Femur (tissue), 1 donor: ENCODE measurements around the gene GPA33.
"Not testable (repeated sequence)": the region's sequence is repeated elsewhere in the genome, so short reads cannot be mapped to it uniquely, and the experiment has no call there.

Experiments used
- DNase-seq: peaks from one replicate; pipeline ENCODE4 v3.0.0-alpha.2; 2017

Gene GPA33

GRCh38 chr1:167054531-167054930, 35.6 kb downstream of the GPA33 start:
- no peak for DNase-seq

DNA sequence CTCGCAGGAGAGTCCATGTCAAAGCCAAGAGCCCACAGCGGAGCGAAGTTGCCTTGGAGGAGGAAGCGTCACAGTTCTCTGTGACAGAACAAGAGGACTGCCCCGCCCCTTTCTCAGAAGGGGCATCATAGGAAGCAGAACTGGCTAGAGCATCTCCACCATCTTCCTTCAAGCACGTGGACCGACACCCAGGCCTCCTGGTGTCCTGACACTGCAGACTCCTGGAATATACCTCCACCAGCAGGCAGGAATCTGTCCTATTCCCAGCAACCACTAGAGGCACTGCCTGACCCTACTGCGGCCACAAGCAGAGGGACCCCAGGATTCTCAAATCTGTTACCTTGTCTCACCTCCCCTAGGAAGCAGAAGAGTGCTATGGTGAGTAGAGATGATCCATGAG, 37.8 kb downstream of the GPA33 start:
- DNase-seq: no peak

DNA sequence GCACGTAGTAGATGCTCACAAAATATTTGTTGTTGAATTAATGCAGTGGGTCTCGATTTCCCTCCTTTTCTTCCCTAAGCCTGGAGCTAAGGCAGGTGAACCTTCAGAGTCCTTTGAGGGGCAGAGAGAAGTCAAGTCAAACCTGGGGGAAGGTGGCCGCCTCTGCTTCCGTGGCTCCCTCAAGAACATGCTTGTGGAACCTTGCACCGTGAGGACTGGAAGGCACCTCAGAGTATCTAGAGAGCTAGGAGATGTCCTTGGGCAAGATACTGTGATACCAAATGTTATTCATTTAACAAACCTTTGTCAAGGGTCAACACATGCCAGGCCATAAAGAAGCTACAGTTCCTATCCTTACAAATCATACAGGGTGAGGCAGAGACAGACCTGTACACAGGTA, 38.3 kb downstream of the GPA33 start:
- no peak for DNase-seq

GRCh38 chr1:167043752-167044488, 46.3 kb downstream of the GPA33 start:
- peak; percentile 76 for DNase-seq

GRCh38 chr1:167033646-167034045, 56.5 kb downstream of the GPA33 start:
- no peak for DNase-seq

GRCh38 chr1:167029553-167029952, 60.6 kb downstream of the GPA33 start:
- not testable (repeated sequence) for DNase-seq

DNA sequence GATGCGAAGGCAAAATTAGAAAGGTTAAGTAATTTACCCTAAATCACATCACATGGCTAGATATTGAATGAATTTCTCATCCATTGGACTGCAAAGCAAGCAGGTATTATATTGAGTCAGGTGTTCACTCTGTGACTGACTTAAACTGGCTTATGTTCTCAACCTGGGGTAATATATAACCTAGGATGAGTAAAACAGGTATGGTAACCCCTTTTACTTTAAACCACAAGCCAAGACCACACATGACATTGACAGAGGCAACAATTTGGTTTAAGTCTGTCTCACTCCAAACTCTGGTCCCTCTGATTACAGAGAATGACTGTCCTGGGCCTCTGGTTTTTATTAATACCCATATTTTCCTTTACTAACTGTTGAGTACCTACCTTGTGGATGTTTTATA, 67.8 kb downstream of the GPA33 start:
- no peak for DNase-seq

DNA sequence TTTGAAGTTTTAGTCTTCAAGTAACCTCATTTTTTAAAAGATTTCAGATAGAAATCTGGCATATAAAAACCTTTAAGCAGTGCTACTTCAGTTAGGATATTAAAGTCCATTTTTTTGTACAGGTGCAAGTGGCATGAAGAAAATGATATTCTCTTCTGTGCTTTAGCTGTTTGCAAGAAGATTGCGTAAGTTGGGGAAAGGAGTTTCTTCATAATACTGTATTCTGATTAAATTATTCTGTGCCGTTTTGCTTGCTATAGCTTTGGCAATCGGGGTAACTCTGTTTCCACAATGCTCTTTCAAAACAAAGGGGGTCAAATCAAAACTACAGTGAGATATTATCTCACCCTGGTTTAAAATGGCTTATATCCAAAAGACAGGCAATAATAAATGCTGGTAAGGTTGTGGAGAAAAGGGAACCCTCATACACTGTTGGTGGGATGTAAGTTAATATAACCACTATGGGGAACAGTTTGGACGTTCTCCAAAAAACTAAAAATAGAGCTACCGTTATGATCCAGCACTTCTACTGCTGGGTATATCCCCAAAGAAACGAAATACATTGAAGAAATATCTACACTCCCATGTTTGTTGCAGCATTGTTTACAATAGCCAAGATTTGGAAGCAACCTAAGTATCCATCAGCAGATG, 74.0 kb downstream of the GPA33 start:
- DNase-seq: no peak

- DNase-seq: no peak
Observed at GRCh38 chr1:167013108-167013929, 76.9 kb downstream of the GPA33 start.

DNA sequence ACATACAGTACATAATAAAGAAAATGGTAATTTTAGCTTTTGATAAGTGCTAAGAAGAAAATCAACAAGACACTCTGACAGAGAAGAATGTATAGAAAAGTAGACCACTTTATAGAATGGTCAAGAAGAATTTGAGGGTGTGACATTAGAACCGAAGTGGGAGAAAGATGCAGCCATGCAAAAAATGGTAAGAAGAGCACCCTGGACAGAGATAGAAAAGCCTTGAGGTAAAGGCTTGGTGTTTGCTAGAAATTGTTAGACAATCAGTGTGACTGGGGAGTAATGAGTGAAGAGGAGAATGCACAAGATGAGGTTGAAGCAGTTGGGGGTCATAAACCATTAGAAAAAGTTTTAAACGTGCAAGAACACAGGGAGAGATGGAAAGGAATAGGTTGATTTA, 77.6 kb downstream of the GPA33 start:
- DNase-seq: no peak

DNA sequence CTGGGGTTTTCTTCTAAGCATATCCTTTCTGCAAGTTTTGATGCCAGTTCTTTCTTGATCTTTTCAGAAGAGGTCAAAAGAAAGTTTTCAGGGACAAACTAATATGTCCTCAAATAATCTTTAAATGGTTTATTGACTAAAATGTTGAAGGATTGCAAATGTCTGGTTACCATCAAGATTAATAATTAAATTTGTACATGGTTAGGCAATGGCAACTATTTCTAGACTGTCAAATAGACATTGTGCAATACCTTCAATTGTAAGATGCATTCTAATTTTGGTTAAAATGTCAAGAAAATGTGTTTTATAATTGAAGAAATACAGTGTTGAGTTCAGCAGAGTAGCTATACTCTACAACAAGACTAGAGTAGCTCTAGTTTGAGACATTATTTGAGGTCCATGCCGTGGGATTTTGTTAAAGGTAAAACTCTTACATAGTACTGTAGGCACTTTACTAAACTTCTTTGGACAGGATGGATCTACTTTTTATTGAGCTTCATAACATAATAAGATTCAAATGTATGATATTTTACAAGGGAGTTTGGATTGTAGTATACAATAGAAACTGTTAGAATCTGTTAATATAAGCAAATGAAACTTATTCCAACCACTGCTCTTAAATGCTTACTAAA, 78.5 kb downstream of the GPA33 start:
- no peak for DNase-seq

DNA sequence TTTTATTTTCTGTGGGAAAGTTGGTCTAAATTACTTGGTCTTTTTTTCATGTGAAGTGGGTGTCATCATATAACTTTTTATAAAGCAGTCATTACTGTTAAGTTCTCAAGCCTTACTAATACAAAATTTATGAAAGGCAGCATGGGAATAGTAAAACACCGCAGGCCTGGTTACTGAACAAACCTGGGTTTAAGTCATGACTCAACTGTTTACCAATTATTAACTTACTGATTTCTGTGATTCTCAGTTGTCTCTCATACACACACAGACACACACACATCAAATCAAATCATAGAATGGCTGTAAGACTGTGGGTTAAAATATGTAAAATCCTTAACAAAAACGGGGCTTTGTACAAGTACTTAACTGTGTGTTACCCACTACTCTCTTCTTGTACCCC, 86.5 kb downstream of the GPA33 start:
- DNase-seq: no peak
